PC-3 (cell line): ENCODE results near the gene COL27A1. TPM values are rescaled to one million over a fixed set of nuclear protein-coding genes. Genes with fewer than 3 reads are reported as not detected.

Source experiments
- ATAC-seq: fragments of 200-7000 bp; cut with Tn5 transposase; 2 replicates; pipeline ENCODE4 v1.9.1; 2020; ENCODE audit warnings: mild to moderate bottlenecking, moderate library complexity
- BruUV-seq: library from RNA; stranded (reverse); fragments of 400-500 nt; replicated peaks from 2 replicates; lab custom pipeline; 2021; lab: Mats Ljungman, UMichigan
- CTCF ChIA-PET: fragments of 300-600 bp; sonication (Branson Sonifier 250); formaldehyde crosslinking; loops from one replicate; lab custom pipeline; 2022; ENCODE audit warnings: antibody characterized with exemption; lab: Charles Lee
- POLR2A ChIA-PET: fragments of 300-600 bp; sonication (Branson Sonifier 250); formaldehyde crosslinking; loops from one replicate; lab custom pipeline; 2022; ENCODE audit warnings: antibody characterized with exemption; ENCODE audit not compliant: unreplicated experiment; lab: Charles Lee
- DNase-seq: peaks from one replicate; pipeline ENCODE4 v3.0.0-alpha.2; 2015
- H2AFZ ChIP-seq: fragments of 300-600 bp; sonication (generic); 2 replicates; pipeline ENCODE4 v1.6.0; 2016; ENCODE audit warnings: antibody characterized with exemption, low read length
- H3F3A ChIP-seq: fragments of 300-600 bp; sonication (generic); one replicate; pipeline ENCODE4 v1.6.0; 2017; ENCODE audit warnings: antibody characterized with exemption, low read length, control low read depth, mild to moderate bottlenecking; ENCODE audit not compliant: unreplicated experiment
- H3K27ac ChIP-seq: fragments of 300-600 bp; sonication (generic); 2 replicates; pipeline ENCODE4 v1.5.1; 2016; ENCODE audit warnings: mild to moderate bottlenecking, low read length
- H3K27me3 ChIP-seq: fragments of 300-600 bp; sonication (generic); 2 replicates; pipeline ENCODE4 v1.6.1; 2016; ENCODE audit warnings: low read length, mixed read lengths
- H3K36me3 ChIP-seq: fragments of 300-600 bp; sonication (generic); 2 replicates; pipeline ENCODE4 v1.6.1; 2016; ENCODE audit warnings: low read depth, mixed run types, low read length, mixed read lengths
- H3K4me1 ChIP-seq: fragments of 300-600 bp; sonication (generic); 2 replicates; pipeline ENCODE4 v1.5.1; 2016; ENCODE audit warnings: low read length; ENCODE audit not compliant: insufficient read depth
- H3K4me2 ChIP-seq: fragments of 300-600 bp; sonication (generic); 2 replicates; pipeline ENCODE4 v1.6.0; 2016; ENCODE audit warnings: low read length
- H3K4me3 ChIP-seq: fragments of 300-600 bp; sonication (generic); 2 replicates; pipeline ENCODE4 v1.5.1; 2016; ENCODE audit warnings: mild to moderate bottlenecking, low read length, mixed read lengths
- H3K79me2 ChIP-seq: fragments of 300-600 bp; sonication (generic); 2 replicates; pipeline ENCODE4 v1.6.1; 2017; ENCODE audit warnings: low read length, mixed read lengths
- H3K9ac ChIP-seq: fragments of 300-600 bp; sonication (generic); 2 replicates; pipeline ENCODE4 v1.6.0; 2016; ENCODE audit warnings: mild to moderate bottlenecking, low read length
- H3K9me2 ChIP-seq: fragments of 300-600 bp; sonication (generic); replicated peaks from 2 replicates; pipeline ENCODE4 v1.6.1; 2016; ENCODE audit warnings: mixed run types, low read length, mixed read lengths
- H3K9me3 ChIP-seq: fragments of 300-600 bp; sonication (generic); 2 replicates; pipeline ENCODE4 v1.6.1; 2016; ENCODE audit warnings: low read length, mixed read lengths
- H4K20me1 ChIP-seq: fragments of 300-600 bp; sonication (generic); 2 replicates; pipeline ENCODE4 v1.6.1; 2016; ENCODE audit warnings: low read length, mixed read lengths
- CTCF ChIP-seq: fragments of 300-600 bp; sonication (generic); conservative IDR thresholded peaks from 2 replicates; pipeline ENCODE4 v1.5.1; 2017; ENCODE audit warnings: antibody characterized with exemption, low read depth, mild to moderate bottlenecking, low read length
- EZH2 ChIP-seq: fragments of 300-600 bp; sonication (generic); IDR thresholded peaks from one replicate; pipeline ENCODE4 v1.6.1; 2017; ENCODE audit warnings: antibody characterized with exemption, mild to moderate bottlenecking, low read length; ENCODE audit not compliant: unreplicated experiment
- EZH2phosphoT487 ChIP-seq: fragments of 300-600 bp; sonication (generic); IDR thresholded peaks from 2 replicates; pipeline ENCODE4 v1.6.1; 2018; ENCODE audit warnings: mild to moderate bottlenecking, antibody characterized with exemption, low read length, borderline replicate concordance
- intact Hi-C: fragments of 100-400 bp; cut with micrococcal nuclease; formaldehyde crosslinking; loops from 2 replicates; pipeline ENCODE4 v1.9.0; 2023
- total RNA-seq: library from RNA; depleted of rRNA; stranded (reverse); fragments of >200 nt; gene quantifications from 2 replicates; pipeline ENCODE4 v1.2.3, GENCODE V29; 2014

Gene COL27A1
- total RNA-seq, 1 experiment from 2014 or later = 4.3 TPM

DNA sequence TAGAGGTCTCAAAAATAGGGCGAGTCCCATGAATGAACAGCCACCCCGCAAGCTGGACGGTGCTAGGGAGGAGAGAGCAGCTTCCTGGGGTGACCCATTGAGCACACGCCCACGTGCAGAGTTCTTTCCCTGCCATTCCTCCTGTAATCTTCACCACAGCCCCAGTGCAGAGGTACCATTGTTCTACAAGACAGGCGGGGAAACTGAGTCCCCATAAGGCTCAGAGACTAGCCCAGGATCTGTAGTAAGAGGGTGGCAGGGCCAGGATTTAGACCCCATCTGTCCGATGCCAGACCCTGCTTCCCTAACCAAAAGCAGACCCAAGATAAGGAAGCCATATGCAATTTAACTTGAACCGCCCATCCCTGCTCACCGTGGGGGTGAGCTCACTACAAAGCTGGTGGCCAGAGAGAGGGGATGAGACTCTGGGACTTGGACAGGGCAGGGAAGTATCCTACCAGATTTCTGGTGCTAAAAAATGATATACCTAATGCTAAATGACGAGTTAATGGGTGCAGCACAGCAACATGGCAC lies 130.9 kb downstream of the COL27A1 start:
- Histone ChIP-seq H3K9me3 (no peaks in the 10 kb centered on the region), H4K20me1 (no peaks in the 10 kb centered on the region), H3K9ac (no peak overlapping the region), H3K4me3 (no peak overlapping the region), H2AFZ (no peak overlapping the region), H3K4me2 (no peak overlapping the region), H3K4me1 (peaks cover 9% of the 10 kb centered on the region), H3K9me2 (no peaks in the 10 kb centered on the region), H3F3A (no peaks in the 10 kb centered on the region), H3K36me3 (no peaks in the 10 kb centered on the region), H3K79me2 (no peaks in the 10 kb centered on the region), H3K27ac (no peak overlapping the region), H3K27me3 (no peaks in the 10 kb centered on the region)
- ChIA-PET POLR2A (no interaction called here), CTCF (no interaction called here)
- intact Hi-C loops = no loop called here
- TF ChIP-seq CTCF (no peak), EZH2 (no peak), EZH2phosphoT487 (no peak)
- DNase-seq = no peak
- ATAC-seq = no peak
- BruUV-seq = no TSS peak

DNA sequence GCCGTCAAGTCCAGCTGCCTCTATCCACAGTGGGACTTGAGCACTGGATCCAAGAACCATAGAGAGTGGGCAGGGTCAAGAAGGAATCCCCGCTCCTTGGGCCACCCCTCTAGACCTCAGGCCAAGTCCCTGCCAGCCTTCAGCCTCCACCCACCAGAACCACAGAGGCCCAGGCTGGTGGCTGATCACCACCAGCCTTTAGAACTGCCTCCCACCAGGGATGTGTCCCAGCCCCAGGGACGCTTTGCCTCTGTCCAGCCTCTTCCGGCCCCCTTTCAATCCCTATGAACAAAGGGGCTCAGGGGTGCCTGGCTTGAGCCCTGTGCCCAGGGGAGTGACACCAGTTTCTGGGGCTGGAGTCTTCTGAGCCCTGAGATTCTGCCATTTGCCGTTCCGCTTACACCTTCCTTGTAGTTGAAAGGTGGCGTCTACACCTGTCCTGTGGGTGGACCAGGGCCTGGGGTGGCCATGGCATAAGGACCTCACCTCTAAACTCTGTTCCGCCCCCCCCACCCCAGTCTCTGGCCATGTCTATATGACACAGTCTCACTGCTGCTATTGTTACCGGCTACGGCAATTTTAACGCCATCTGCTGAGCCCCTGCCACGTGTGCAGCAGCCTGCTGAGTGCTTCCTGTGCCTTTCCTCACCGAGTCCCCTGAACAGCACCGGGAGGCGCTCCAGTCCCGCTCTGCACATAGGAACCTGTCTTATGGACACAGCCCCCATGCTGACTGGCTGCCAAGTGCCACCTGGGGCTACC lies 131.8 kb downstream of the COL27A1 start:
- intact Hi-C loops = no loop called here
- Histone ChIP-seq H3F3A (no peaks in the 10 kb centered on the region), H3K9ac (no peak overlapping the region), H3K4me3 (no peak overlapping the region), H3K4me1 (peaks cover 9% of the 10 kb centered on the region), H2AFZ (no peak overlapping the region), H3K79me2 (no peaks in the 10 kb centered on the region), H3K4me2 (no peak overlapping the region), H3K27me3 (no peaks in the 10 kb centered on the region), H3K9me3 (no peaks in the 10 kb centered on the region), H3K36me3 (no peaks in the 10 kb centered on the region), H3K9me2 (no peaks in the 10 kb centered on the region), H4K20me1 (no peaks in the 10 kb centered on the region), H3K27ac (no peak overlapping the region)
- BruUV-seq = no TSS peak
- DNase-seq = no peak
- ChIA-PET POLR2A (no interaction called here), CTCF (no interaction called here)
- no peak for ATAC-seq
- TF ChIP-seq CTCF (no peak), EZH2 (no peak), EZH2phosphoT487 (no peak)

GRCh38 chr9:114287763-114288192 lies 132.4 kb downstream of the COL27A1 start:
- H3K4me3 ChIP-seq = no peak overlapping the region
- ChIA-PET POLR2A (no interaction called here), CTCF (no interaction called here)
- TF ChIP-seq CTCF (no peak), EZH2phosphoT487 (no peak), EZH2 (no peak)
- H4K20me1 ChIP-seq = no peaks in the 10 kb centered on the region
- ATAC-seq (no peak), DNase-seq (no peak)
- H2AFZ ChIP-seq = no peak overlapping the region
- intact Hi-C loops = no loop called here
- BruUV-seq = no TSS peak
- H3K9me3 ChIP-seq = no peaks in the 10 kb centered on the region
- no peak overlapping the region for H3K9ac ChIP-seq
- H3K27me3 ChIP-seq = no peaks in the 10 kb centered on the region
- peaks cover 9% of the 10 kb centered on the region for H3K4me1 ChIP-seq
- H3K27ac ChIP-seq = no peak overlapping the region
- no peaks in the 10 kb centered on the region for H3K9me2 ChIP-seq
- no peaks in the 10 kb centered on the region for H3F3A ChIP-seq
- no peaks in the 10 kb centered on the region for H3K79me2 ChIP-seq
- no peak overlapping the region for H3K4me2 ChIP-seq
- no peaks in the 10 kb centered on the region for H3K36me3 ChIP-seq
